ENCODE measurements around the gene B4GALT5.

B4GALT5 gene

GRCh38 chr20:49700411-49701185, 13.1 kb downstream of the B4GALT5 start:
- DNase-seq: no peak

GRCh38 chr20:49699200-49699992, 14.3 kb downstream of the B4GALT5 start:
- no peak for DNase-seq

DNA sequence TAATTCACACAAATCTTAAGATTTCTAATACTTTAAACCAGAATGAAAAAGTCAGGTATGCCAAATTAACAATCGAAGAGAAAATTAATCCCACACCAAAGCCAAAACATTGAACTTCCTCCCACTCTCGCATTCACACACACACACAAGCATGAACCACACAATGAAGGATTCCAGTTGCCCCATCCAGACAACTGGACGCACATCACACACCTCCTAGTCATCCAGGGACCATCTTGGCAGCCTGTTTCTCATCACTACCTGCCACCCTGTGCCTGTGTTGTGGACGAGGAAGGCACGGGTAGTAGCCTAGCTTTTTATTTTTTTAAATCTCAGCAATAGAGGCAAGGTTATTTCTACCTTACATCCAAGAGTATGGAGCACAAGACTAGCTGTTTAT, 15.2 kb downstream of the B4GALT5 start:
- DNase-seq: no peak

GRCh38 chr20:49697071-49697470, 16.6 kb downstream of the B4GALT5 start:
- DNase-seq: no peak

DNA sequence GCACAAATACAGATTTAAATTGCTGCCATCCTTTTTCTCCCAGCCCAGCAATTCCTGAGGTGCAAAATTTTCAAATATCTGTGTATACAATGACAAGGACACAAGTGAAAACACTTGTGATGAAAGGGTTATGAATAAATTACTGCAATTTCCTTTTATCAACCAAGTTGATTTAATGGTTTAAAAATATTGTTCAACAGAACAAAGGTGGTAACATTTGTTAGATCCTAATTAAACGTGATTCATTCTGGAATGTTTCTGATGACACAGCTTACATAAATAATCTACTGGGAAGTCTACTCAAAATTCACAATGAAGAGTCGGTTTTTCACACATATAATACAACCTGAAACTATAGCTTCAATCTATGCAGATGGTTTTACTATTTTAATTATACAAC, 17.1 kb downstream of the B4GALT5 start:
- no peak for DNase-seq

DNA sequence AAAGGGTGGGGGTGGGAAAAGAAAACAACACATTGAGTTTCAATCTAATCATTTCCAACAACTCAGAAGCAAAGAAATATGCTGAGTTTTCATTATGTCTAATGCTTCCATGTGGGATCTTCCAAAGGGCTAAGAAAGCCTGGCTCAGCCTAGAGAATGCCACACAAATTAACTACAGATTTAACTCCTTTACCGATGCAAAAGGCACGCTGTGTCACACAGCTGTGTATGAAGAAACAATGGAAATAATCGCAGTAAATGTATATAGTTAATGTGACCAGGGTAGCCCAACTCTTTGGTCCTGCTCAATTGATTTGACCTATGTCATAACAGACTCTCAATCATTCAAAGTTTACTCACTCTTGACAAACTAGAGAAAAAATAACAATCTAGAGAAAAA, 17.8 kb downstream of the B4GALT5 start:
- DNase-seq: no peak

GRCh38 chr20:49694450-49695071, 19.1 kb downstream of the B4GALT5 start:
- DNase-seq: no peak

GRCh38 chr20:49693435-49694171, 20.1 kb downstream of the B4GALT5 start:
- DNase-seq: no peak

GRCh38 chr20:49692941-49693340, 20.7 kb downstream of the B4GALT5 start:
- no peak for DNase-seq

- DNase-seq: no peak
Measured at GRCh38 chr20:49691818-49692568, 21.7 kb downstream of the B4GALT5 start.

- DNase-seq: no peak
Measured at GRCh38 chr20:49690899-49691620, 22.6 kb downstream of the B4GALT5 start.

- DNase-seq: no peak
Measured at GRCh38 chr20:49687595-49688567, 25.8 kb downstream of the B4GALT5 start.

GRCh38 chr20:49685809-49686208, 27.9 kb downstream of the B4GALT5 start:
- no peak for DNase-seq

GRCh38 chr20:49685161-49685601, 28.5 kb downstream of the B4GALT5 start:
- DNase-seq: no peak

DNA sequence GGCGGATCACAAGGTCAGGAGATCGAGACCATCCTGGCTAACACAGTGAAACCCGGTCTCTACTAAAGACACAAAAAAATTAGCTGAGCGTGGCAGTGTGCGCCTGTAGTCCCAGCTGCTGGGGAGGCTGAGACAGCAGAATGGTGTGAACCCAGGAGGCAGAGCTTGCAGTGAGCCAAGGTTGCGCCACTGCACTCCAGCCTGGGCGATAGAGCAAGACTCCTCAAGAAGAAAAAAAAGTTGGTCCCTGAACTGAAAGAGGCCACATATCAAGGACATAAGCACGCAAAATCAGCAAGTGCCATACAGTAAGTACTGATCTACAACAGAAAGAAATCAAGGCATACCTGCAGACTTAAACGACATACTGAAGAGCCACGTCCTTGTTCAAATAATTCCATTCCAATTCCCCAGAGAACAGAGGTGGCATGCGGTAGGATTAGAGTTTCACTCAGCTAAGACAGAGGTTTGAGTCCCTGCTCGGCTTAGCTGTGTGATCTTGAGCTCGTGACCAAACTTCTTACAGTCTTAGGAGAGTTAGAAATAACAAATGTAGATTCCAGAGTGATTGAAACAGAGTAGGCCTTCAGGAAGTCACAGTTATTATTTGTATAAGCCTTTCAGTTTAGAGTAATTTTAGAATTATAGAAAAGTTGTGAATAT, 29.2 kb downstream of the B4GALT5 start:
- no peak for DNase-seq

DNA sequence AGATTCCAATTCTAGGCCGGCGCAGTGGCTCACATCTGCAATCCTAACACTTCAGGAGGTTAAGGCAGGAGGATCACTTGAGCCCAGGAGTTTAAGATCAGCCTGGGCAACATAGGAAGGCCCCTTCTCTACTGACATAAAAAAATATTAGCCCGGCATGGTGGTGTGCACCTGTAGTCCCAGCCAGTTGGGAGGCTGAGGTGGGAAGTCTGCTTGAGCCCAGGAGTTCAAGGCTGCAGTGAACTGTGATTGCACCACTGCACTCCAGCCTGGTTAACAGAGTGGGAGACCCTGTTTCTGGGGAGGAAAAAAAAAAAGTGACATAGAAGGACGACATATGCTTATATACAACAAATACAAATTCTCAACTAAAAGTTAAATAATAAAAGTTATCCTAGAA, 30.9 kb downstream of the B4GALT5 start:
- no peak for DNase-seq

DNA sequence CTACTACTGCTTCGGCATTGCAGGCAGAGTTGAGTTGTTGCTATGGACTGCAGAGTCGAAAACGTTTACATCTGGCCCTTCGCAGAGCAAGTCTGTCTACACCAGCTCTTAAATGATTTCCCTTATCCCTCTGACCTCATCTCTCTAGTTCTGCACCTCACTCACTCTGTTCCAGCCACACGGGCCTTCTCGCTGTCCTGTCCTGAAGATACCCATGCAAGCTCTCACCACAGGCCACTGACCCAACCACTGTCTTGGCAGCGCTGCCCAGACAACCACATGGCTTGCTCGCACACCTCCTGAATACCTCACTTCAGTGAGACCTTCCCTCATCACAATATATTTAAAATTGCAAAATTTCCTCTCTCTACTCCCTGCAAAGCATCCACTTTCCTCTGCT, 31.4 kb downstream of the B4GALT5 start:
- no peak for DNase-seq

DNA sequence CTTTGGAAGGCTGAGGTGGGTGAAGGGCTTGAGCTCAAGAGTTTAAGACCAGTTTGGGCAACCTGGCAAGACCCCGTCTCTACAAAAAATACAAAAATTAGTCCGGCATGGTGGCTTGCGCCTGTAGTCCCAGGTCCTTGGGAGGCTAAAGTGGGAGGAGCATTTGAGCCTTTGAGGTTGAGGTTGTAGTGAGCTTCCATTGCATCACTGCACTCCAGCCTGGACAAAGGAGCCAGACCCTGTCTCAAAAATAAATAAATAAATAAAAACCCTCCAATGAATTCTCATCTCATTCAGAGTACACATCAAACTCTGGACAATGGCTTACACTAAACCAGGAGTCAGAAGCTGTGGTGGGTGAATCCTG, 31.8 kb downstream of the B4GALT5 start:
- DNase-seq: no peak

GRCh38 chr20:49680484-49680883, 33.2 kb downstream of the B4GALT5 start:
- no peak for DNase-seq

GRCh38 chr20:49679634-49680033, 34.0 kb downstream of the B4GALT5 start:
- no peak for DNase-seq
